Epidermal melanocyte (primary cell): ENCODE measurements around the gene PDGFD.

Source experiments
- DNase-seq: peaks from one replicate; pipeline ENCODE4 v3.0.0; 2011; ENCODE audit warnings: low spot score; ENCODE audit not compliant: insufficient read length

The PDGFD gene

GRCh38 chr11:104001561-104002056 lies 162.3 kb downstream of the PDGFD start:
- DNase-seq: no peak

DNA sequence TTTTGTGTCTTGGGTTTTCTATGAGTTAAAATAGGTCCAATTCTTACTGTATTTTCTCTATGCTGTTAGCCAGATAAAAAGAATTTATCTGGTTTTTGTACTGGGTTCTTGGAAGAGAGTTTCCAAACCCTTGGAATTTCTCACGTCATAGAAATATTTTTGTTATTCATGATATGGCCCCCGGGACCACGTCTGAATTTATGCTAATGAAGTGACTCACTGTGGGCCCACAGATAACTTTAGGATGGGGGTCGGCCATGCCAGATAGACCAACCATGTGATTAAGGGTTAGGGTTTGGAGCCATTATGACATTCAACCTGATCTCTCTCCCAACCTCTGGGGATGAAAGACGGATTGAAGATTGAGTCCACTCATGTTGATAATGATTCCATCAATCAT lies 163.1 kb downstream of the PDGFD start:
- DNase-seq: no peak

DNA sequence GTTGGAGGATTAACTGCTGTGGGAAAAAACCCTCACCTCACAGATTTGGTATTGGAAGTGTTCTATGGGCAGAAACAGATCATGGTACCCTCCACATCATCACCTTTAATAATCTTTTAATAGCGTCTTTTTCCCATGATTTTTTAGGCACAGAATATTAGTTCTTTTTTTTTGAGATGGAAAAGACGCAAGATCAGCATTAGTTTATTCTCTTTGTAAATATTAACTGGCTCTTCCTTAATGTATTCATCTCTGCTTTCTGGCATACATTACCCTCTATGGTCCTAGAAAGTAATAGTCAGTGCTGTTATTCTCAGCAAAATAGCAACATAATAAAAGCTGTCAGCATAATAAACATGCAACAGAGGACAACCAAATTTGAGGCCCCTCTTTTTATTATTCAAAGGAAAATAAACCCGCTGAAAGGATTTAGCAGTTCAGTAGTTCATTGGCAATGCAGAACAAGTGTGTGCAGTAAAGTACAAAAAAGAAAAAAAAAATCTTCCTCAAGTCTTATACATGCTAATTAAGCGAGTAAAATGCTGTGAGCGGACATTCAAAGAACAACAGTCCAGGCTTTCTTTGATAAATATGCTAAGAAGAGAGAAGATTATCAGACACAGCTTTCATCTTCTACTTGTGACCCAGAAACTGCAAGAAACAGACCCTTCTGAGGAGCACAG lies 165.0 kb downstream of the PDGFD start:
- DNase-seq: no peak

- no peak for DNase-seq
Measured at GRCh38 chr11:103997082-103997481, 166.9 kb downstream of the PDGFD start.

- no peak for DNase-seq
Measured at GRCh38 chr11:103995896-103996295, 168.1 kb downstream of the PDGFD start.

- DNase-seq: no peak
Measured at GRCh38 chr11:103994518-103994917, 169.4 kb downstream of the PDGFD start.

- DNase-seq: no peak
Measured at GRCh38 chr11:103994094-103994493, 169.9 kb downstream of the PDGFD start.

DNA sequence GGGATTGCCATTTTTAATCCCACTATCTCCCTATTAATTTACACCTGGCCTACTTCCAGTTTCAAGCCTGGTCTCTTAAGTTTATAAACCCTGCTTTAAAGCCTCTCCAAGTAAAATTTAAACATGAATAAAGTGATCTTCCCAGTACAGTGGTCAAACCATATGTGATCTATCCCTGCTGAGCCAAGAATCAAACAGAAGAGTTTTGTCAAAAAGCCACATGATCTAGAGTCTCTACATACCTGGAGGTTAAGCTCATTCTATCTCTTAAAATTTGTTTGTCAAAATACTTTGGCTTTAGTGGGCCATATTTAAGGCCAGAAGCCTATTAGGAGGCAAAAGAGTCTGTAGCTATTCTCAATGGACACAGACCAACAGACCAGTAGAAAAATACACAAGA lies 170.4 kb downstream of the PDGFD start:
- DNase-seq: no peak

DNA sequence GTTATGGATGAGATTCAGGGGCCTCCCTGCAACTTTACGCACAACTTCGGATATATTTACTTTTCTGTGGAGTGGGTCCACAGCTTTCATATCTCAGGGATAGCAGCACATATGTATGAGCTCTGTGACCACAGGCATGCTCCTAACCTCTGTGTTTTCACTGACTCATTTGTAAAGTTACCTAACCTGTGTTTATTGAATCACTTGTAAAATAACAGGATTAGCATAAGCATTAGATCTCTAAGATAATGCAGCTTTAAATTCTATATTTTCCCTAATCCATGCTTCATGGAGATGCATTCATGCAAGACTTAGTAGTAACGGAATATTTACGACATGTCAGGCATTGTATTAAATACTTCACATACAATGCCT lies 175.4 kb downstream of the PDGFD start:
- no peak for DNase-seq

DNA sequence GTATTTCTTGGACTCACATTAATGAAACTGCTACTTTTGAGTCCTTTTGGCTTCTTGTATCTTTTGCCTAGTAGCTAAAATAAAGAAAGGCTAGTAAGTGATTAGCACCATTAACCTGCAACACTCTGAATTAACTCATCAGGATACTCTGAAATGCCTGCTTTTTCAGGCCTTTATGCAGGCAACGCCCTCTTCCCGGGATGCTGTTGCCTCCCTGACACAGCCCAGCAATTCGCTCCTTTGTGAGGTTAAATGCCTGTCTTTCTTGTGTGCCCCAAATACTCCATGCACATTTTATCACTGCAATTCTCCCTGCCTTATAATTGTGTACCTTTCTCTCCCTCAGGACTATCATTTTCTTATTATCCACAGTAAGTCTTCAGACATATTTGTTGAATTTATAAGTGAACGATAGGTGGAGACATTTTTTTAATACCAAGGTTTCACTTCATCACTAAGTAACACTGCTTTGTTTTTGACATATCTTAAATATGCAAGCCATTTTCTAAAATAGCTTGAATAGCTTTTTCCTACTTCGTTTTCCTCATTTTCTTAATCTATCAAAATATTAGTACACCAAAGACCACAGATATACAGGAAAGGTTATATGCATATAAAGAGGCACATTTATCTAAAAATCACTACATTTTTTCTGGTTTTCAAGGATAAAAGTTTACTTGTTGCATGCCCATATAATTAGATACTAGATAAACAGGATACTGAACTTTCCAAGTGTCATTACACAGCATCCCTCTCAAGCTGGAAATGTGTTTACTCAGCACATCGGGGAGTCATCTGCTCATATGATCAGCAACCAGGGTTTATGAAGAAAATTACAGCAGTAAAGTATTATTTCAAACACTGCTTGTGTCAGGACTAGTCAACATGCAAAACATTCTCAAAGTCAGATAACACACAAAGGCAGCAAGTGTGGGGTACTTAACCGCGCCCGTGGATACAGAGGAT lies 176.0 kb downstream of the PDGFD start:
- no peak for DNase-seq

- no peak for DNase-seq
Measured at GRCh38 chr11:103985041-103985440, 178.9 kb downstream of the PDGFD start.

DNA sequence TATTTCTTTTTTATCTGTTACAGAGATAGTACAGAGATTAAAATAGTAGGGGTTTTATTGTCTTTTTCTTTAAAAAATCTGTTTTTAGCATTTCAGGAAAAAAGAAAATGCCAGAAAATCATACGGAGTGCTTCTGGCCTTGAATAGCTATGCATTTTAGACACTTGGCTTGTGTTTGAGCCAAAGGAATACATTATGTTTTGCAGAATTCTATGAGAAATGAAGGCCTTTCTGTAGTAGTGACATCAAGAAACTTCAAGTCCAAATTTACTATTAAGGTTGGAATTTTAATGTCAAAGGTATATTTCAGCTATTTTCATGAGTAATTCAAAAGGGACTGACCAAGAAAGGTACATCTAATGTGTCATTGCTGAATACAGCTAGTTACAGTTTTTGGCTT lies 183.8 kb downstream of the PDGFD start:
- DNase-seq: no peak

- DNase-seq: no peak
Measured at GRCh38 chr11:103978616-103979595, 185.0 kb downstream of the PDGFD start.

GRCh38 chr11:103972013-103972412 lies 191.9 kb downstream of the PDGFD start:
- DNase-seq: no peak

DNA sequence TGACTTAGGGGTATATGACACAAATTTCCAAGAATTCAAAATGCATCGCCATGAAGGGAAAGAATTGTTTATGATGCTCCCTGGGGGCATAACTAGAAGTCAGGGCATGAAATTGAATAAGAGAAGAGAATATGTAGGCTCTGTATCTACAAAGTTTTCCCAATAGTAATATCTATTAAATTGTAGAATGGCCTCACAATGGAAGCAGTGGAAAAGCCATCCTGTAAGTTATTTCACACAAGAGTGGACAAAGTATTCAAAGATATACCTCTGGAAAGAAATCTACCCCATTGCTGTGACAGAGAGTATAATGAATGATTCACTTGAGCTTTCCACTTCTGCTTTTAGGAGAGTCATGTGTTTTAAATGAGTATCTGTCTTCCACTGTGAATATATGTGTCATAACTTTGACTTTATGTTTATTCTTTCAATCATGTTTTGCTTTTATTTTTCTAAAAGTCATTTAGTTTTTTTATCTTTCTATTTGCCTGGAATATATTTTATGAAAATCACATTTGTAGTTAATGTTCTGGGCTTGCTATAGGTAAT lies 193.2 kb downstream of the PDGFD start:
- DNase-seq: no peak

GRCh38 chr11:103968685-103969084 lies 195.3 kb downstream of the PDGFD start:
- DNase-seq: no peak

- DNase-seq: no peak
Measured at GRCh38 chr11:103967985-103968384, 196.0 kb downstream of the PDGFD start.

- DNase-seq: no peak
Measured at GRCh38 chr11:103964390-103964789, 199.6 kb downstream of the PDGFD start.

DNA sequence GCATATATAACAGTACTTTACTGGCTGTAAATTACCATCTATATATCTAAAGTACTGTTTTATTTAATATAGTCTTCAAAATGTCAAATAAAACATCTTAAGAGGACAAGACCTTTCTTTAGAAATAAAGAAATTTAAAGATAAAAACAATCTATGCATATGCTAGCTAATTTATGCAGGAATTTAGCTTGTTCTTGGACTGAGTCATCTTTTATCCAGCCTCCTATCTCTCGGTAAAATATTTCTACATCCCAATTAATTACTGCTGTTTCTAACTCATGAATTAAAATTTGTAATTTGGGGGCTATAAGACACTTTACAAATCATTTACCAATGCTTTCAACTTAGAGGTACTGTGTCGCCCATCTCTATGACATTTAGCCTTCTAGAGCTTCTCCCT lies 200.3 kb downstream of the PDGFD start:
- no peak for DNase-seq

- no peak for DNase-seq
Measured at GRCh38 chr11:103961010-103961409, 202.9 kb downstream of the PDGFD start.

DNA sequence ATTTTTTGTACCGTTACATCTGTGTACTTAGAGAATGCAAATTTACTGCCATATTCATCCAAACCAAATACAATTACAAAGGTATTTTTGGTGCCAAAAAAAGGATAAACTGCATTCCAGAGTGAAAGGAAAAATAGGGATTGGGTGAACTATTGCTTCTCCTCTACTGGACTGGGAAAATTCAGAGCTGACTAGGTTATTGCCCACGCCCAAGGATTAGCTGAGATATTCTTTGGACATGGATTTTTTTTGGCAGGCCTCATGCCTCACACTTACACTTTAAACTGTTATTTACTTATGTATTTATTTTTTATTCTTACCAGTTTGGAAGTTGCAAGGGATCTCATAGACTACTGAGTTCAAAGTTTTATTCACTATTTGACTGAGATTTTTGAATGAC lies 203.8 kb downstream of the PDGFD start:
- DNase-seq: no peak
